ENCODE measurements around the gene SLC38A6.

The SLC38A6 gene

GRCh38 chr14:60989599-60989998 is 8.6 kb downstream of the SLC38A6 start:
- DNase-seq (ENCODE audit: low read depth) = peak; percentile 14
- no peak overlapping the region for H3K4me3 ChIP-seq (replicated peaks; ENCODE audit: low read depth, low read length)
- TF ChIP-seq, protein P1, sequence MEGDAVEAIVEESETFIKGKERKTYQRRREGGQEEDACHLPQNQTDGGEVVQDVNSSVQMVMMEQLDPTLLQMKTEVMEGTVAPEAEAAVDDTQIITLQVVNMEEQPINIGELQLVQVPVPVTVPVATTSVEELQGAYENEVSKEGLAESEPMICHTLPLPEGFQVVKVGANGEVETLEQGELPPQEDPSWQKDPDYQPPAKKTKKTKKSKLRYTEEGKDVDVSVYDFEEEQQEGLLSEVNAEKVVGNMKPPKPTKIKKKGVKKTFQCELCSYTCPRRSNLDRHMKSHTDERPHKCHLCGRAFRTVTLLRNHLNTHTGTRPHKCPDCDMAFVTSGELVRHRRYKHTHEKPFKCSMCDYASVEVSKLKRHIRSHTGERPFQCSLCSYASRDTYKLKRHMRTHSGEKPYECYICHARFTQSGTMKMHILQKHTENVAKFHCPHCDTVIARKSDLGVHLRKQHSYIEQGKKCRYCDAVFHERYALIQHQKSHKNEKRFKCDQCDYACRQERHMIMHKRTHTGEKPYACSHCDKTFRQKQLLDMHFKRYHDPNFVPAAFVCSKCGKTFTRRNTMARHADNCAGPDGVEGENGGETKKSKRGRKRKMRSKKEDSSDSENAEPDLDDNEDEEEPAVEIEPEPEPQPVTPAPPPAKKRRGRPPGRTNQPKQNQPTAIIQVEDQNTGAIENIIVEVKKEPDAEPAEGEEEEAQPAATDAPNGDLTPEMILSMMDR (IDR thresholded peaks at IDR 0.05; ENCODE audit: low read length, missing control alignments) = no peak

DNA sequence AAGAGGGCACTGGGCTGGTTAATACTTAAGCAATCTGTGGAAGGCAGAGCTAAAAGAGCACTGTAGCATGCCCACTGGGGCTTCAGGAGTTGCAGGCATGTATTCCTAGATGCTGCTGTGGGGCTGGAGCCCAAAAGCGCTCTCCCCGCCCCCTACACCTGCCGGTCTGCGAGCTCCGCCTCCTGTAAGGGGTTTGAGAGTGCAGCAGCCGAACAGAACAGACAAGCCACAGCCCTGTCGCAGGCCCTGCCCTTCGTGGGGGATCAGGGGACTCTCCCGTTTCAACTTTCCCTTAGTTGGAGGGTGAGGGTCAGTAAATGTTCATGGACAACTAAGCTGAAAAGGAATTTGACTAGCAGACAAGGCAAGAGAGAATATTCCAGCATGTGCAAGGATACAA is 17.6 kb downstream of the SLC38A6 start:
- no peak overlapping the region for H3K4me3 ChIP-seq (replicated peaks; ENCODE audit: low read depth, low read length)
- TF ChIP-seq, protein P1 (IDR thresholded peaks at IDR 0.05; ENCODE audit: low read length, missing control alignments) = no peak
- no peak for DNase-seq (ENCODE audit: low read depth)

DNA sequence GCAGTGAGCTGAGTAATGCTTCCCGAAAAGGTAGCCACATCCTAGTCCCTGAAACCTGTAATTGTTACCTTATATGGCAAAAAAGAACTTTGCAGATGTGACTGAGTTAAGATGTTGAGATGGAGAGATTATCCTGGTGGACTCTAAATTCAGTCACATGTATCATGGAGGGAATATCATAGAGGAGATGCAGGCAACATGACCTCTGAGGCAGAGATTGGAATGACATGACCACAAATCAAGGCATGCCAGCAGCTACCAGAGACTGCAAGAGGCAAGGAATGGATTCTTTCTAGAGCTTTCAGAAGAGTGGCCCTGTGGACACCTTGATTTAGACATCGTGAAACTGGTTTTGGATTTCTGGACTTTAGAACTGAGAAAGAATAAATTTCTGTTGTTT is 18.5 kb downstream of the SLC38A6 start:
- TF ChIP-seq, protein P1 (IDR thresholded peaks at IDR 0.05; ENCODE audit: low read length, missing control alignments) = no peak
- no peak overlapping the region for H3K4me3 ChIP-seq (replicated peaks; ENCODE audit: low read depth, low read length)

GRCh38 chr14:61003571-61003970 is 22.5 kb downstream of the SLC38A6 start:
- TF ChIP-seq, protein P1 (IDR thresholded peaks at IDR 0.05; ENCODE audit: low read length, missing control alignments) = no peak
- peak; percentile 49 for DNase-seq (ENCODE audit: low read depth)
- H3K4me3 ChIP-seq (replicated peaks; ENCODE audit: low read depth, low read length) = no peak overlapping the region

More for the DNA sequence above, 18.5 kb downstream of the SLC38A6 start:
- no peak for DNase-seq (ENCODE audit: low read depth)

- DNase-seq (ENCODE audit: low read depth) = no peak
- H3K4me3 ChIP-seq (replicated peaks; ENCODE audit: low read depth, low read length) = no peak overlapping the region
- TF ChIP-seq, protein P1 (IDR thresholded peaks at IDR 0.05; ENCODE audit: low read length, missing control alignments) = no peak
Measured at GRCh38 chr14:61019537-61019936, 38.5 kb downstream of the SLC38A6 start.

DNA sequence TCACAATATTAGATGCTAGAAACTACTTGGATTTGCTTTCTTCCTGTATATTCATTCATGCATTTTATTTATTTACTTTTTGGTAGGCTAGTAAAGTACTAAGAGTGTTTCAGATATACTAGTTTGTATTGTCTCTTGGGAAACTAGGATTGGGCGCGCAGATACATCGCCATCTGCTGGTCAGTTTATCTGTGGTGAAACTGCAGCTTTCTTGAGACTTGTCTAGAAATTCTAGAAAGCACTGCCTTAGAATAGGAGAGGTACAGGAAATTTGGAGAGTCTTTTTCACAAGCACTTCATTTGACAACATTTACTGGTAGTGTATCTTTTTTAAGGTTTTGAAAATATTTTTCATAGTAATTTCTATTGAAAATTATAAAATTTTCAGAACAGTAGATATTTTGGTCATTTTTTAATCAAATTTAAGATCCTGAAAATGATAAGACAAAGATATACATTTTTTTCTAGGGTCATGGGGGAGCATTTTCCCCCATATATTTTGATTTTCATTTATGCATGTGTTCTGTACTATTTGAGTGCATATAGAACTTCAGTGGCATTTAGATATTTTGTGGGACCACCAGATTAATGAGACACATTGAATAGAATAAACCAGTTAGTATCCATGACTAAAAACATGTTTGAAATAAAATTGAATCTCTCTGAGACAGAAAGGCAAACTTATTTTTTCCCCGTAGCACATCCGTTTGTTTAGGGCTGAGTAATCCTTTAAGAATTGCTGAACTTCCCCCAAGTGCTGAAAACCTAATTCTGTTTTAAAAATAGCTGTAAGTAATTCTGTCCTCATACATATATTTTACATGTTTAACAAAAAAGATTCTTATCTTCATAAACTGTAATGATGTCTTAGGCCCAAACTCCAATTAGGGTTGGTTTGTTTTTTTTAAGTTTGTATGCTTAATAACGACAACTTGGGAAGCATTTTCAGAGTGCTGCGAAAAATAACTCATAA is 44.5 kb downstream of the SLC38A6 start:
- no peak overlapping the region for H3K4me3 ChIP-seq (replicated peaks; ENCODE audit: low read depth, low read length)
- TF ChIP-seq, protein P1 (IDR thresholded peaks at IDR 0.05; ENCODE audit: low read length, missing control alignments) = peak; percentile 92
- DNase-seq (ENCODE audit: low read depth) = peak; percentile 85
